AG10803 (cell line): Measurements from ENCODE around the gene IER5L.
A peak's percentile ranks its signal among the peaks of the same experiment; 100 is the strongest.

Experiments used
- DNase-seq: peaks from one replicate; pipeline ENCODE4 v3.0.0; 2010; ENCODE audit warnings: low read depth
- H3K4me3 ChIP-seq: 2 replicates; pipeline ENCODE4 v1.5.1; 2011; ENCODE audit warnings: mild to moderate bottlenecking, low read length, control low read depth
- TF ChIP-seq, protein P1 (sequence below): conservative IDR thresholded peaks from 2 replicates; pipeline ENCODE4 v1.5.1; 2011; ENCODE audit warnings: mild to moderate bottlenecking, low read length, control low read depth, inconsistent platforms

The IER5L gene

DNA sequence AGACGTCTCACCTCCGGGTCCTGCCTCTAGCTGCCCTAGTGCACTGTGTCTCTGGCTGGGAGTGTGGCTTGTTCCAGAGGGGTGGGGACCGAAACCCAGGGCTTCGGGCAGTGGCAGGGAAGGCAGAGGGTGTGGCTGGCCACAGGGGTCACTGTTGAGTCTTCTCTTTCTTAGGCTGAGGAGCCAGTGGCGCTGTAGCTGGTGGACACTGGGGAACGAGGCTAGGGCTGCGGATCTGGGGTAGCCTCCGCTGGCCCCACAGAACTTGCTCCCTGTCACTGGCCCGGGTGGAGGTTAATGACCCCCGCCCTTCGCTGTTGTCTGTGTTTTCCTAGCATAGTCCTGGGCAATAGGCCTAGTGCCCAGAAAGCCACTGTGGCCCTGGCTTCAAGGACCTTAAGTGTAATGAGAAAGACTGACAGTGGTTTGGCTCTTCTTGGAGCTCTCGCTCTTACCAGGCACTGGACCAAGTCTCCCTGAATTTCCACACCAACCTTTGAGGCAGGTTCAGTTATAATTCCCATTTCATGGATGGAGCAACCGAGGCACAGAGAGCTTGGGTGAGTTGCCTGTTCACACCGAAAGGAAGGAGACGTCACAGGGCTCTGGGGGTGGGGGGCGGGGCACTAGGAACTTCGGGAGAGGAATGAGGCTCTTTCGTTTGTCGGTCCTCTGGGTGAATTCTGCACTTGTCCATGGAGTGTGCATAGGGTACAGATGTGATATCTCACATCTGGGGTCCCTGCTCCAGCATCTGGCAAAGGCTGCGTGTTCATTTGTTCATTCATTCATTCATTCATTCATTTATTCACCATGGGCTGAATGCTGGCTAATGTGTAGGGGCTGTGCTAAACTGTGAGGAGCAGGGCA, 4.8 kb upstream of the IER5L start:
- H3K4me3 ChIP-seq, result no peak overlapping the region
- TF ChIP-seq, protein P1, sequence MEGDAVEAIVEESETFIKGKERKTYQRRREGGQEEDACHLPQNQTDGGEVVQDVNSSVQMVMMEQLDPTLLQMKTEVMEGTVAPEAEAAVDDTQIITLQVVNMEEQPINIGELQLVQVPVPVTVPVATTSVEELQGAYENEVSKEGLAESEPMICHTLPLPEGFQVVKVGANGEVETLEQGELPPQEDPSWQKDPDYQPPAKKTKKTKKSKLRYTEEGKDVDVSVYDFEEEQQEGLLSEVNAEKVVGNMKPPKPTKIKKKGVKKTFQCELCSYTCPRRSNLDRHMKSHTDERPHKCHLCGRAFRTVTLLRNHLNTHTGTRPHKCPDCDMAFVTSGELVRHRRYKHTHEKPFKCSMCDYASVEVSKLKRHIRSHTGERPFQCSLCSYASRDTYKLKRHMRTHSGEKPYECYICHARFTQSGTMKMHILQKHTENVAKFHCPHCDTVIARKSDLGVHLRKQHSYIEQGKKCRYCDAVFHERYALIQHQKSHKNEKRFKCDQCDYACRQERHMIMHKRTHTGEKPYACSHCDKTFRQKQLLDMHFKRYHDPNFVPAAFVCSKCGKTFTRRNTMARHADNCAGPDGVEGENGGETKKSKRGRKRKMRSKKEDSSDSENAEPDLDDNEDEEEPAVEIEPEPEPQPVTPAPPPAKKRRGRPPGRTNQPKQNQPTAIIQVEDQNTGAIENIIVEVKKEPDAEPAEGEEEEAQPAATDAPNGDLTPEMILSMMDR, result peak; percentile 48
- no peak for DNase-seq

DNA sequence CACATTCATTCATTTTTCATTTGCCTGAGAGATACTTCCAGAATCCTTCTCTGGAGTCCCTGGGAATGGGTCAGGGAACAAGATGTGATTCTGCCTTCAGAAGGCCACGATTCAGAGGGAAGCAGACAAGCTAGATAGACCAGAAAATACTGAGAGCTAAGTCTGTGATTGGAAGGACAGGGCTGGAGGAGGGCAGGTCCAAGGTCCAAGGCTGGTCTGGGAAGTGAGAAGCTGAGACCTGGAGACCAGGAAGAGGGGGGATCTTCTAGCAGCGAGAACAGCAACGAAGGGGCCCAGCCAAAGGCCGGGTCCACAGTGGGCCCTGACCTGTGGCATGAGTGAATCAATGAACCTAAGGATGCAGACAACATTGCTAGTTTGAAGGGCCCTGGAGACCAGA, 4.1 kb upstream of the IER5L start:
- DNase-seq, result no peak
- TF ChIP-seq, protein P1, result no peak
- H3K4me3 ChIP-seq, result no peak overlapping the region

DNA sequence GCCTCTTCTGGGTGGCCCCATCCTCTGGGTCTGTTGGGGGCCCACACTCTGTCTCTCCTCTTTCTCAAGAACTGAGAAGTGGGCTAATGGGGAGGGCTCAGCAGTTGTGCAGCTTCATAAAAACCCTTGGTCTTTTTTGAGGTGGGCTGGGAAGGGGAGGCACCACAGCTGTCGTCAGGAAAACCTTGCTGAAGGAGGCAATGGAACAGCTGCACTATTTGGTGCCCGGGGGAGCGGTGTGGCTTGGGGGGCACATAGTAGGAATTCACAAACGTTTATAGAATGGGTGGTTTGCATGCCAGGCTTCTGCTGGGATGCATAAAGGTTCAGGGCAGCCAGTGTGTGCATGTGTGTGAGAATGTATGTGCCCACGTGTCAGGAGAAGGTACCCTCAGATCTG, 3.2 kb upstream of the IER5L start:
- no peak overlapping the region for H3K4me3 ChIP-seq
- TF ChIP-seq, protein P1, result no peak
- no peak for DNase-seq

DNA sequence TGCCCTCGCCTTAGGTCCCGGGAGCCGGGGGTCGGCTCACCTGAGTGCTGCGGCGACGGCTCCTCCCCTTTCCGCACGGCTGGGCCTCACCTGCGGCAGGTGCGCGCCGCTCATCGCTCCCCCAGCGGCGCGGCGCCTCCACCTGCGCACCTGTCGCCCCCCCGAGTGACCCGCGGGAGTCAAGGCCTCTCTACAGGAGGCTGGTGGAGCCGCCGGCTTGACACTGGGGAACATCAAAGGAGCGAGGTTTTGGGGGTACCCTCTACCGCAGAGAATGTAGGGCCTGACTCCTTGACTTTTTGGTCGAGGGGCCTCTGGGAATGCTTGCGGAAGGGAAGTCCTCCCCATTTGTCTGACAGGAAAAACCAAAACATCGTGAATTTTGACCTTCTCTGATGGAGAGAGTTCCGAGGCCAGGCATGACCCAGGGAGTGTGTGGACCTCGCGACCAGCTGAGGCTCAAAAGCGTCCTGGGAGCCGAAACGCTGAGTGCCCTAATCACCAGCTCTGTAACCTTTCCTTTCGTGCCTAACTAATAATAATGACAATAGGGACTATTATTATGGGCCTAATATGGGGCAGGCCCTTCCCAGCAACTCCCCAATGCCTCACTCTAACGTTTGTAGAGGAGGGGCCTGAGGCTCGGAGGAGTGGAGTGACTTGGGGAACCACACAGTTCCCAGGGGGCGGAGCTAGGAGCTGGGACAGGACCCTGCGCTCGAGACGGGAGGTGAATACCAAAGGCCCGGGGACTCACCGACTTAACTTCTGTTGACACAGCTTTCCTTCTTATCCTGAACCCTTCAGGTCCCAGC, 714 bp upstream of the IER5L start:
- TF ChIP-seq, protein P1, result no peak
- no peak for DNase-seq
- H3K4me3 ChIP-seq, result no peak overlapping the region; the same call in 1 of the 2 replicates

DNA sequence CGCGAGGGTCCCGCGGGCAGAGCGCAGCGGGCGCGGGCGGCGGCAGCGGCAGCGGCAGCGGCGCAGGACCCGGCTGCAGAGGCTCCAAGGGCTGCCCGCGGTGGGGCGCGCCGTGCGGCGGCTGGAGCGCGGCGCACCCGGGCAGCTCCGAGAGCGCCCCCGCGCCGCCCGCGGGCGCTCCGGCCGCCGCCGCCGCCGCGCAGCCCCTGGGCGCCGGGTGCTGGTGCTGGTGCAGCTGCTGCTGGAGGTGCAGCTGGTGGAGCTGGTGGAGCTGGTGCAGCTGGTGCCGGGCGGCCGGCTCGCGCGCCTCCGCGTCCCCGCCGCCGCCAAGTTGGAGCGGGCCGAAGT, 644 bp downstream of the IER5L start:
- no peak for DNase-seq
- TF ChIP-seq, protein P1, result no peak
- H3K4me3 ChIP-seq, result peak overlapping the region; percentile 94

DNA sequence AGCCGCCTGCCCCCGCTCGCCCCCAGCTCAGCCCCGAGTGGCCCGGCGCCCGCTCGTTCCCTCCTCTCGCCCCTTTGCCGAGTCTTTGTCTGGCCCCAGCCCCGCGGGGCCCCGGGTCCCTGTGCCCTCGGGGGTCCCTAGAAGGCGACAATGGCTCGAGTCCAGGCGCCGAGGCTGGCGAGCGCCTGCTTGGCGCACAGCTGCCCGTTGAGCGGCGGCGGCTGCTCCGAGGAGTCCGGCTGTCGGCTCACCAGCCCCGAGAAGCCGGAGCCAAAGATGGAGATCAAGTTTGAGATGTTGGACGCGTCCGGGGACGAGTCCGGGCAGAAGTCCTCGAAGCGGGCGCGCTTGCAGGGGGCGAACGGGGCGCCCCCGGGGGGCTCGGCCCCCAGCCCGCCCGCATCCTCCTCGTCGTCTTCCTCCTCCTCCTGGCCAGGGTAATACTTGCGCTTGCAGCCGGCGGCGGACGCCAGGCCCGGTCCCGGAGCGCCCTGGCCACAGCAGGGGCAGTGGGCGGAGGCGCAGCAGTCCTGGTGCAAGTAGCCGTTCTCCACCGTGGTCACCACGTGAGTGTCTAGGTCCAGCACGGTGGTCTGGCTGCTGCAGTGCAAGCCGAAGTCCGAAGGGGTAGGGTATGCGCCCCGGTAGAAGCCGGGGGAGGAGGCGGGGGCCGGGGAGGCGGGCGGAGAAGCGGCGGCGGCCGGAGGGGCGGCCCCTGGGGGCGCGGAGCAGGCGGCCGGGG, 1.2 kb downstream of the IER5L start:
- TF ChIP-seq, protein P1, result no peak
- peak overlapping the region; percentile 77 for H3K4me3 ChIP-seq
- no peak for DNase-seq
